Measurements from ENCODE around the gene ILDR1. TPM values are rescaled to one million over a fixed set of nuclear protein-coding genes. Genes with fewer than 3 reads are reported as not detected.

The ILDR1 gene
- total and polyA plus RNA-seq, 10 of the 15 experiments (the other 5 are each of a cell fraction or from before 2014, with no cell fraction given): 1.3 to 12.0 (median 7.0) TPM

- ChIA-PET SMC1A (ENCODE audit: uncharacterized antibody, unreplicated experiment) (interaction anchor here (0.7 to 28.1 kb wide), 8 partner anchors 9 to 265 kb away, joined by 3 to 882 read pairs (median 4); partner anchors contain the start of gene ILDR1), RAD21 (ENCODE audit: unreplicated experiment) (interaction anchor here (1.1 to 12.6 kb wide), 5 partner anchors 12 to 365 kb away, joined by 3 to 137 read pairs (median 76); partner anchors contain the start of gene ILDR1), CTCF (interaction anchor here (0.8 to 1.2 kb wide), 3 partner anchors 20 to 259 kb away, joined by 3 to 4 read pairs (median 3); no protein-coding TSS in a partner anchor), POLR2A (interaction anchor here (0.8 to 9.1 kb wide), 5 partner anchors 12 to 92 kb away, joined by 5 to 120 read pairs (median 8); partner anchors contain the start of gene ILDR1)
- no peak overlapping the region for H3K4me2 ChIP-seq (ENCODE audit: control insufficient read depth, insufficient read depth)
- no peaks in the 10 kb centered on the region for H3K9me3 ChIP-seq (replicated peaks; ENCODE audit: control insufficient read depth, insufficient read depth, low read length)
- no peaks in the 10 kb centered on the region for H3K27me3 ChIP-seq (replicated peaks in 1 of 2; ENCODE audit: control insufficient read depth in 2 of 2, insufficient read depth in 2 of 2, low read length in 1 of 2)
- H4K20me1 ChIP-seq (ENCODE audit: control insufficient read depth, insufficient read depth): no peaks in the 10 kb centered on the region
- H3K36me3 ChIP-seq (ENCODE audit: control insufficient read depth in 2 of 2, insufficient read depth in 2 of 2, low read length in 1 of 2): peaks cover 4 to 15% of the 10 kb centered on the region in 2 experiments
- ATAC-seq: no peak
- no peak for FAIRE-seq
- no TSS peak for BruUV-seq (replicated peaks)
- no peak overlapping the region for H3K4me3 ChIP-seq
- peak overlapping the region; percentile 67 for H3K27ac ChIP-seq (ENCODE audit: control insufficient read depth, insufficient read depth)
- TF ChIP-seq MYC (IDR thresholded peaks at IDR 0.05; ENCODE audit: insufficient read depth, insufficient read length, insufficient replicate concordance, low read length, severe bottlenecking): no peak
- H3K9ac ChIP-seq (ENCODE audit: control insufficient read depth, insufficient read depth, low read length): no peak overlapping the region
- H3K79me2 ChIP-seq (ENCODE audit: control insufficient read depth, insufficient read depth, low read length): peaks cover 12% of the 10 kb centered on the region
- no peak overlapping the region for H2AFZ ChIP-seq (ENCODE audit: control insufficient read depth, low read depth, low read length)
- 0% methylated on average over 1 of the region's 1 CpG for WGBS (ENCODE audit: insufficient coverage, insufficient replicate concordance, low lambda C conversion rate, missing lambda C conversion rate)
- in situ Hi-C loops (cut with MboI) (loop anchor here (5.0 kb wide), 2 partner anchors 77 to 453 kb away; partner anchors contain the start of gene POLQ), intact Hi-C loops (cut with micrococcal nuclease; ENCODE audit: unreplicated experiment) (loop anchor here (5.0 to 10.0 kb wide), 6 partner anchors 32 to 453 kb away; partner anchors contain the start of genes CD86, EAF2, HCLS1 and IQCB1)
- no peak for DNase-seq (ENCODE audit: low read depth, low spot score)
- peaks cover 82% of the 10 kb centered on the region for H3K4me1 ChIP-seq (ENCODE audit: control insufficient read depth, insufficient read depth, low read length)
Observed at GRCh38 chr3:121999931-122000330, 22.1 kb downstream of the ILDR1 start.

- no peaks in the 10 kb centered on the region for H3K27me3 ChIP-seq (replicated peaks in 1 of 2; ENCODE audit: control insufficient read depth in 2 of 2, insufficient read depth in 2 of 2, low read length in 1 of 2)
- 0 out of 2 replicates have a peak overlapping the region, but pooled peaks have one; percentile 13 for H3K4me3 ChIP-seq
- no TSS peak for BruUV-seq (replicated peaks)
- no peak for DNase-seq (ENCODE audit: low read depth, low spot score)
- intact Hi-C loops (cut with micrococcal nuclease; ENCODE audit: unreplicated experiment): loop anchor here (5.0 to 10.0 kb wide), 5 partner anchors 33 to 452 kb away; partner anchors contain the start of genes CD86, HCLS1 and POLQ
- ChIA-PET POLR2A (interaction anchor here (0.9 to 9.1 kb wide), 6 partner anchors 13 to 95 kb away, joined by 3 to 120 read pairs (median 8); partner anchors contain the start of gene ILDR1), RAD21 (ENCODE audit: unreplicated experiment) (interaction anchor here (0.6 to 12.6 kb wide), 14 partner anchors 13 to 366 kb away, joined by 3 to 137 read pairs (median 4); partner anchors contain the start of genes CD86 and ILDR1), CTCF (interaction anchor here (0.9 to 4.9 kb wide), 6 partner anchors 13 to 264 kb away, joined by 3 to 57 read pairs (median 6); partner anchors contain the start of gene CD86), SMC1A (ENCODE audit: uncharacterized antibody, unreplicated experiment) (interaction anchor here (0.6 to 28.1 kb wide), 18 partner anchors 8 to 521 kb away, joined by 3 to 882 read pairs (median 4); partner anchors contain the start of genes CD86 and ILDR1)
- H3K9me3 ChIP-seq (replicated peaks; ENCODE audit: control insufficient read depth, insufficient read depth, low read length): no peaks in the 10 kb centered on the region
- ATAC-seq: peak; percentile 44
- 18% methylated on average over 6 of the region's 6 CpGs for WGBS (ENCODE audit: insufficient coverage, insufficient replicate concordance, low lambda C conversion rate, missing lambda C conversion rate)
- peaks cover 7% of the 10 kb centered on the region for H3K79me2 ChIP-seq (ENCODE audit: control insufficient read depth, insufficient read depth, low read length)
- no peak for FAIRE-seq
- no peak overlapping the region for H2AFZ ChIP-seq (ENCODE audit: control insufficient read depth, low read depth, low read length)
- H3K9ac ChIP-seq (ENCODE audit: control insufficient read depth, insufficient read depth, low read length): peak overlapping the region; percentile 17
- H3K36me3 ChIP-seq (ENCODE audit: control insufficient read depth in 2 of 2, insufficient read depth in 2 of 2, low read length in 1 of 2): peaks cover 7 to 23% of the 10 kb centered on the region in 2 experiments
- H3K4me2 ChIP-seq (ENCODE audit: control insufficient read depth, insufficient read depth): peak overlapping the region; percentile 42
- no peaks in the 10 kb centered on the region for H4K20me1 ChIP-seq (ENCODE audit: control insufficient read depth, insufficient read depth)
- H3K27ac ChIP-seq (ENCODE audit: control insufficient read depth, insufficient read depth): peak overlapping the region; percentile 67
- in situ Hi-C loops (cut with MboI): loop anchor here (5.0 kb wide), 1 partner anchor 452 kb away; the partner anchor contains the start of gene POLQ
- peaks cover 80% of the 10 kb centered on the region for H3K4me1 ChIP-seq (ENCODE audit: control insufficient read depth, insufficient read depth, low read length)
- TF ChIP-seq ATF3 (IDR thresholded peaks at IDR 0.05; ENCODE audit: borderline replicate concordance, extremely low read depth, low read depth, low read length): no peak
- no peak for TF ChIP-seq ELK1 (IDR thresholded peaks at IDR 0.05; ENCODE audit: low read depth, low read length)
- TF ChIP-seq ZNF217 (IDR thresholded peaks at IDR 0.05): no peak
- TF ChIP-seq NFYB (IDR thresholded peaks at IDR 0.05; ENCODE audit: insufficient read depth, low read depth, low read length): 0 out of 2 replicates have a peak, but pooled peaks have one; percentile 26
- TF ChIP-seq RUNX3 (IDR thresholded peaks at IDR 0.05; ENCODE audit: low read length): peak; percentile 26
- peak in 1 of 3 experiments; percentile 3; a peak in 1 of 6 replicates for TF ChIP-seq CTCF (IDR thresholded peaks at IDR 0.05 in 2 of 3, conservative IDR thresholded peaks at IDR 0.05 in 1 of 3; ENCODE audit: control insufficient read depth in 2 of 3, extremely low read depth in 1 of 3, insufficient read depth in 1 of 3, low read depth in 3 of 3, low read length in 3 of 3)
- TF ChIP-seq NFIC (IDR thresholded peaks at IDR 0.05; ENCODE audit: low read depth, low read length): peak; percentile 29; the same call in 1 of the 2 replicates
Observed at GRCh38 chr3:121998611-121999473, 23.2 kb downstream of the ILDR1 start.
